GM19238 (cell line): ENCODE data around the gene ITGA1.
A peak's percentile ranks its signal among the peaks of the same experiment; 100 is the strongest.

ENCODE experiments used
- DNase-seq: peaks from one replicate; pipeline ENCODE4 v3.0.0; 2011; ENCODE audit warnings: low spot score; ENCODE audit not compliant: insufficient read length

The ITGA1 gene

DNA sequence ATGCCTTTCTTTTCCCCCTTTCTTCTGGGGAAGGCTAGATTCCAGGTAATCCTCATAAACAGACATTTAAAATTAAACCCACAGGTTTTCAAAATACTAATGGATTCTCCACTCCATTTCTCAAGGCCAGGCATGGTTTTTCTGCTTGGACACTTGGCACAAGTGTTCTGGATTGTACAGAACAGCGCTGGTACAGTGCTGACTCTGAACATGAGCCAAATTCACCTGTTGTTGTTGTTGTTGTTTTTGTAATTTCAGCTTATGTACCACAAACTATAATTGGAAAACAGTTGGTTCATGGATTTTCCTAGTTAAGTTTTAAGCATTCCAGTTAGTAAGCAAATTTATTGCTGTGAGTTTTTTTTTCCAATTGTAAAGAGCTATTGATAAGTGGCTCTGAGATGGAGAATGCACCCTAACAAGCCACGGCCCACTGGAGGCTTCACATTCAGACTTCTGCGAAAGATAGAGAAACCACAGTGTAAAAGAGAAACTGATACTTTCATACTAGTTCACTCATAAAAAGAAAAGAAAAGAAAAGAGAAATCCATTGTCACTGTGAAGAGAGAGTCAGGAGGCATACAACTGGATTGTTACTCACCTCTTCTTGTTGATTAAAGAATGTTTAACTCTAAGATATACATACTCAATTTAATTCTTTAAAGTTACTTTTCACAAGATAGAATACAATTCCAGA lies 16.2 kb upstream of the ITGA1 start:
- no peak for DNase-seq

DNA sequence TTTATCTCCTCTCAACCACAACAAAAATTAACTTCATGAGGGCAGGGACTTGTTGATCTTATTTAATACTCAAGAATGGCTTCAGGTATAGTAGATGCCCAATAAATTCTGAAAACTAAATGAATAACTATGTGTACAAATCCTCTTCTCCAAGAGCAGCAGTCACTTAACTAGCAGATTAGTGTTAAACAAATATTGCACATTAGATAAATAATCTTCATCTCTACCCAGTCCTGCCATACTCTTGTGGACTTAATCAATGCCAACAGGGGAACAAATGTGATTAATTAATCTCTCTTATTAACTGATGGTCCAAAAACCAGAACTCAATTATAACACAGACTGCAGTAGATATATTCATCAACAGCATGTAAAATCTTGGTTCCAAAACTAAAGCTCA lies 15.0 kb upstream of the ITGA1 start:
- no peak for DNase-seq

DNA sequence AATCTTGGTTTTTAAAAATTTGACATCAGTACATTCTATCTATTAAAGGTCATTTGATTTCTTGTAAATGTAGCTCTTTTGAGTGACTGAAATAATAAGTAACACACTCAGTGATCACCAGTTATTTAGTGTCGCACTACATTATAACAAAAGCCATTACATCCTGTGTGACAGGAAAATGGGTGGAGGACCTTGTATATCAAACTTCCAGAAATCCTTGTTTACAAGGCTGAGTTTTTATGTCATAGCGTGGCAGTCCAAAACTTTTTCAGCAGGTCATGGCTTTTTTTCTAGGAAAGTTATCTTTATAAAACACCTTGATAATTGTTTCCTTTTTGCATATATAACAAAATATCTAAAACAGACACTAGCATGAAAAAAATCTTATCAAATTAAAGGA lies 14.4 kb upstream of the ITGA1 start:
- no peak for DNase-seq

DNA sequence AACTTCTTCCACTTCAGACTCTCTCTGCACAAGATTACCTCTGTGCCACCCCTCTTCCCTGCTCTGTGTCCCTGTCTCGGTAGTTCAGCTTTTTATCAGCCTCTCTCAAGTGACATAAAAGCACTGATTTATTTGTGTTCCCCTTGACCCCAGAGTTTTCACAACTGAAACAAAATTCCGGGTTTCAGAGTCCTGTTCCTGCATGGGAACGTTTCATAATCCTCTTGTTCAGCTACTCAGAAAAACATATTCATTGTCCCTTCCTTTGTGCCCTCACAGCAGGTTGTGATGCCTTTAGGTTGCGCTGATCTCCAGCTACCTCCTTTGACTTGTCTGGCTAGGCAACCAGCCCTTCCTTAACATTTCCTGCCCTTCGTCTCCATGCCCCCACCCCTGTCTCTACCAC lies 13.7 kb upstream of the ITGA1 start:
- no peak for DNase-seq

DNA sequence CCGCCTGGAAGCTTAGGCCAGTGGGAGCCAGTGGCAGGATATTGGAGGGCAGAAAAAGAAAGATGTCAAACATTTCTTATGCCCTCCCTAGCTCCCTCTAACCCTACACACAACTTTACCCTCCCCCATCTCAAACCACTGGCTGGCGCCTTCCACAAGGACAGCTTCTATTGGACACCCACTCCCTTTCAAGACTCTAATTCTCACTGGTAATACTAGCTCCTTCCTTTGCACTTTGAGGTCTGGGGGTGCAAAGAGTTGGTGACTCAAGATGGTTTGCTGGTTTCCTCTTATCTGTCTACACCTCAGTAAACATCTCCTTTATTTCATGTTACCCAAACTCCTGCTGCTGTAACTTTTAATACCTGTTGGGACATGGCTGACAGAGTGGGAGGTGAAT lies 11.6 kb upstream of the ITGA1 start:
- no peak for DNase-seq

DNA sequence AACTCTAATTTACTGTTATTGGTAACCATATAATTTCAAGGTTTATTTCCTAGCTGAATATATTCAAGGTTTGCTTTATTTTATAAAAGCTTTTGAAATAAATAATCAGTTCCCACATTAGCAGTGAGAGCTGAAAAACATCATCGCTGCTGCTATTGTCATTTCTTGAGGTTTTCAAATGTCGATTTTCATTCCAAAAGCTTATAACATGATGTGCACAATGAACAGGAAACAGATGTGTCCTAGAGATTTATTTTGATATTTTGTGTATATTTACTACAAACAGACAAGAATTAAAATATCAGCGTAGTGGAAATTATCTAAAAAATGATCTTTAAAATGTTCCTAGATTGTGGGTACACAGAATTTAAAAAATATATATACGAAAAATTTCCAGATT lies 10.5 kb upstream of the ITGA1 start:
- no peak for DNase-seq

DNA sequence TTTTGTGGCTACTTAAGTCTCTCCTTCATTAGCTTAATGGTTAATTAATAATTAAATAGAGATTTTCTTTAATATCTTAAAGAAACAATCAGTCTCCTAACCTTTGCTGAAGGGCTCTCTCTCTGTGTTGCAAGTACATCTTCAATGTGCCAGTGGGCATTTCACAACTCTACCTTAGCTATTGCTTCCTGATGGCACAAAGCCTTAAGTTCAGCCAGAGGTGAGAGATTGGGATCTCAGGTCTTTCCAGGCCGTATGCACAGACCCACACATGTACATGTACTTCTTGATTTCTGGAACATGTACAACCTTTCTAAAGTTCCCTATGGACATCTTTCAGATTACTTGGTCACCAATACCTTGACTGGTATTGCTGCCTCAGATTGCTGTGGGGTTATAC lies 8.9 kb upstream of the ITGA1 start:
- no peak for DNase-seq

GRCh38 chr5:52779213-52779612 lies 8.5 kb upstream of the ITGA1 start:
- DNase-seq = no peak

- no peak for DNase-seq
Observed at GRCh38 chr5:52783226-52783959, 4.3 kb upstream of the ITGA1 start.

- DNase-seq = no peak
Observed at GRCh38 chr5:52784737-52785136, 3.0 kb upstream of the ITGA1 start.

DNA sequence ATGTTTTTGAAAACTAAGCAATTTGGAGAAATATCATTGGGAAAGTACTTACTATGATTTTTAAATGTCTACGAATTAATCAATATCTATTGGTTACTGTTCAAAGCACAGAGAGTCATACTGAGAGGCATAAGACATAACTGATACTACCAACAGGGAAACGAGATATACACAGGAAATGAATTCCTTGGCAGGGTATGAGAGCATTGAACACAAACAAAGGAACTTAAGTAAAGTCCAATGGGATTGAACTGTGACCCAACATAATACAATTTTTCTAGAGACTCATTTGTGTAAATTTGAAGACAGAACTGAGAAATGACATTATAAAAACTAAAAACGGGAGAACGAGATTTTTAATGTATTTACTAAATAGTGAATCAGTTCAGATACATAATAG lies 1.3 kb upstream of the ITGA1 start:
- DNase-seq = no peak

- no peak for DNase-seq
Observed at GRCh38 chr5:52786949-52787599, 642 bp upstream of the ITGA1 start.

DNA sequence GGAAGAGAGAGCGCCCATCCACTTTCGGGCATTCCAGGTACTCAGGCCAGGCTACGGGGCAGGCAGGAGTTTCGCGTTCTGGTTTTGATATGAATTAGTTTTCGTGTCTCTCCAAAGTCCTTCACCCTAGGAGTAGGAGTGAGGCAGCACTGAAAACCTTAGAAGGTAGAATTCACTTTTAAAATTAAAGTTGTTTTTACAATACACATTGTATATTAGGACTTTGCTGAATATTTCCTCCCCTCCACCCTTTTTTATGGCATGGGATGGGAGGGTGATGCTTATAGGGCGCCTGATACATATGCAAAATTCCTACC lies 747 bp downstream of the ITGA1 start:
- no peak for DNase-seq

DNA sequence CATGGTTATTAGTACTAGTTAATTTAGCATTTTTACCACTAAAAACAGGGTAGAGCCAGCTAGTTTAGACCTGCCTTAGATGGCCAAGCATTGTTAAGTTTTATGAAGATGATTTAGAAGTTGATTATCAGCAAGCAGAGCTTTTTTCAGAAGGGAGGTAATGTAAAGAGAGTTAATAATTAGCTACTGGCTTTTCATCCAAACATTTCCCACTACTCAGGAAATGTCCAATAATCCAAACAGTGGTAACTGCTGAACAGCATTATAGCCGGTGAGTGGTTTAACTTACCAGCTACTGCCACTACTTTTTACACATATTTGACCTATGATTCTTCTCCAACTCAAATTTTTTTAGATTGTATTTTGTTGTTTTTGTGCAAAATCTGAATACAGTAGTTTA lies 1.7 kb downstream of the ITGA1 start:
- DNase-seq = no peak

DNA sequence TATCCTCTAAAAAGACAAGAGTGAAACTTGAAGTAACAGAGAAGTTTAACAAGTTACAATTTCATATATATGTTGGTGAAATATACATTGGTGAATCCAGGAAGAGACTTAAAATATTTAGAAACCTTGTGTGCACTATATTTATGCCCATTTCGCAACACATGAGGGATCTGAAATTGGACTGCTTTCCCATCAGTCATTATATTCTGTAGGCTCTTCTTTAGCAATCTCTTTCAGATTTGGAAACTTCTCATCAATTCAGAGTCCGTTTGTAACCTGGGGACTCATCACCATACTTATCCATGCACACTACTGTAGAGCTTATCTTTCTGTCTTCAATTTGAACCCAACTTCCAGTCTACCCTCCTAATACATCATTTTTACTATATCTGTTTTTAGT lies 2.1 kb downstream of the ITGA1 start:
- DNase-seq = no peak

- DNase-seq = no peak
Observed at GRCh38 chr5:52791366-52791765, 3.6 kb downstream of the ITGA1 start.

GRCh38 chr5:52794519-52794918 lies 6.8 kb downstream of the ITGA1 start:
- DNase-seq = no peak

GRCh38 chr5:52796031-52796430 lies 8.3 kb downstream of the ITGA1 start:
- DNase-seq = no peak

- DNase-seq = no peak
Observed at GRCh38 chr5:52796516-52797103, 8.9 kb downstream of the ITGA1 start.

DNA sequence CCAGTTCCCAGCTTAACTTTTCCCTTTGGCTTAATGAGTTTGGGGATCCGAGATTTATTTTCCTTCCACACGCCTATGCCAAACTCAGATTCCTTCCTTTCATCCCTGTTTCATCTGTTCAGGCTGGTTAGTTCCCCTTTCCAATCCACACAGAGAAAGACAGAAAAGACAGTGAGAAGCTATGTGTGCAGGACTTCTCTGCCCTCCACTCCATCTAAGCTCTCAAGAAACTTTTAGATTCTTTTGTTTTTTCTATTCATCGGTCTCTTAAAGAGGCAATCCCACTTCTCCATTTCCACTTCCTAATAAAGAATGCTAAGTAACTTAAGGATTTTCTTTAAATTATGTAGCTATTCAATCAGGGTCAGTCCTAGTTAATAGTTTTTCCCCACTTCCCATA lies 11.2 kb downstream of the ITGA1 start:
- DNase-seq = no peak

- DNase-seq = no peak
Observed at GRCh38 chr5:52799358-52799982, 11.8 kb downstream of the ITGA1 start.

DNA sequence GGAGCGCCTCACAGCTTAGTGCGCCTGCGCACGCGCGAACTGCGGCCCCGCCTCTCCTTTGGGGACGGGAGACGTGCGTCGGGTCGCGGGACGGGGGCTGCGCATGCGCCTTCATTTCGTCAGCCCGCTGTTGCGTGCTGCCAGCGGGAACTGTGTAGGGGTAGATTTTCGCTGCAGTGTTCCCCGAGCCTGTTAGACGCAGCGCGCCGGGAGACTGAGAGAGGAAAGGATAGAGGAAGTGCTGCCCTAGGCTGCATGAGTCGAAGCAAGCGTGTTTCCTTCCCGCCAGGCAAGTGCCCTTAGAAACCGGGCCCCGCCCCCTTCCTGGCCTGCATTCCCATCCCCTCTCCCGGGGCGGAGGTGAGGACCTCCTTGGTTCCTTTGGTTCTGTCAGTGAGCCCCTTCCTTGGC lies 12.3 kb downstream of the ITGA1 start:
- DNase-seq = peak; percentile 65
